ENCODE measurements around the gene GRSF1.

DNA sequence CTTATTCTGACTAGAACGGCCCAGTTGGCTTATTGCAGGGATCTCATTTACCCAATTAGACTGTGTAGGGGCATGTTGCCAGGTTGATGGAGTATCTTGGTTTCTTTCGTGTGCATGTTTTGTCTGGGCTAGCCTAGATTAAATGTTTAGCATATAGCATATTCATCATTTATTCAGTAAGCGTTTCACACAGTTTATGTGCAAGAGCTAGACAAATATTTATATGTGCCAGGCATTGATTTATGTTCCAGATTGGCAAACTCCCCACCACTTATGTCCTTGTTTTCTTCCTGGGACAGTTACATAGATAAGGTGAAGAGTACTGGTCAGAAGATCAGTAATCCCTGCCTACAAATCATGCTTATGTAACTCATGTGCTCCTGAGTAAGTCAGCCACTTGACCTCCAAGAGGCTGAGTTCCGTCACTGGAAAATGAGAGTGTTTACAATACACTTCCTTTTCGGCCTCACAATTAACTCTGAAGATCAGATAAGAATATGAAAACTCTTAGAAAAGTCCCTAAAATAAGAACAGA is 60.7 kb downstream of the GRSF1 start:
- TF ChIP-seq RAD21 (IDR thresholded peaks at IDR 0.05; ENCODE audit: low read depth) (no peak), NFIC (IDR thresholded peaks at IDR 0.05) (no peak), TCF12 (IDR thresholded peaks at IDR 0.05; ENCODE audit: low read depth) (no peak), TAF1 (IDR thresholded peaks at IDR 0.05; ENCODE audit: low read depth) (no peak), YY1 (IDR thresholded peaks at IDR 0.05; ENCODE audit: low read depth) (no peak), USF1 (IDR thresholded peaks at IDR 0.05) (no peak), TEAD4 (IDR thresholded peaks at IDR 0.05) (no peak), EP300 (IDR thresholded peaks at IDR 0.05; ENCODE audit: borderline replicate concordance) (no peak)
- TF ChIP-seq, protein P1, sequence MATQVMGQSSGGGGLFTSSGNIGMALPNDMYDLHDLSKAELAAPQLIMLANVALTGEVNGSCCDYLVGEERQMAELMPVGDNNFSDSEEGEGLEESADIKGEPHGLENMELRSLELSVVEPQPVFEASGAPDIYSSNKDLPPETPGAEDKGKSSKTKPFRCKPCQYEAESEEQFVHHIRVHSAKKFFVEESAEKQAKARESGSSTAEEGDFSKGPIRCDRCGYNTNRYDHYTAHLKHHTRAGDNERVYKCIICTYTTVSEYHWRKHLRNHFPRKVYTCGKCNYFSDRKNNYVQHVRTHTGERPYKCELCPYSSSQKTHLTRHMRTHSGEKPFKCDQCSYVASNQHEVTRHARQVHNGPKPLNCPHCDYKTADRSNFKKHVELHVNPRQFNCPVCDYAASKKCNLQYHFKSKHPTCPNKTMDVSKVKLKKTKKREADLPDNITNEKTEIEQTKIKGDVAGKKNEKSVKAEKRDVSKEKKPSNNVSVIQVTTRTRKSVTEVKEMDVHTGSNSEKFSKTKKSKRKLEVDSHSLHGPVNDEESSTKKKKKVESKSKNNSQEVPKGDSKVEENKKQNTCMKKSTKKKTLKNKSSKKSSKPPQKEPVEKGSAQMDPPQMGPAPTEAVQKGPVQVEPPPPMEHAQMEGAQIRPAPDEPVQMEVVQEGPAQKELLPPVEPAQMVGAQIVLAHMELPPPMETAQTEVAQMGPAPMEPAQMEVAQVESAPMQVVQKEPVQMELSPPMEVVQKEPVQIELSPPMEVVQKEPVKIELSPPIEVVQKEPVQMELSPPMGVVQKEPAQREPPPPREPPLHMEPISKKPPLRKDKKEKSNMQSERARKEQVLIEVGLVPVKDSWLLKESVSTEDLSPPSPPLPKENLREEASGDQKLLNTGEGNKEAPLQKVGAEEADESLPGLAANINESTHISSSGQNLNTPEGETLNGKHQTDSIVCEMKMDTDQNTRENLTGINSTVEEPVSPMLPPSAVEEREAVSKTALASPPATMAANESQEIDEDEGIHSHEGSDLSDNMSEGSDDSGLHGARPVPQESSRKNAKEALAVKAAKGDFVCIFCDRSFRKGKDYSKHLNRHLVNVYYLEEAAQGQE (IDR thresholded peaks at IDR 0.05; ENCODE audit: low read depth), result no peak
